ENCODE data around the gene PCNX2.

GRCh38 chr1:233327651-233328141, 32.2 kb upstream of the PCNX2 start, which contains the start of gene MAP3K21:
- TF ChIP-seq CTCF (conservative IDR thresholded peaks at IDR 0.05) (no peak), EZH2 (IDR thresholded peaks at IDR 0.05; ENCODE audit: low read depth) (no peak)

Data from PC-9 (cell line).